Measurements from ENCODE around the gene CRYGD.
"Not testable (repeated sequence)": the region's sequence is repeated elsewhere in the genome, so short reads cannot be mapped to it uniquely, and the experiment has no call there.

Gene CRYGD

GRCh38 chr2:208124013-208124715, at the start of gene CRYGD:
CRYGD (minus strand) TSS chr2:208124524; CDS start chr2:208124473, 51 bp downstream.
- not testable (repeated sequence) for DNase-seq

GRCh38 chr2:208172125-208172524, 47.8 kb upstream of the CRYGD start:
- no peak for DNase-seq

GRCh38 chr2:208164951-208165755, 40.8 kb upstream of the CRYGD start:
- no peak for DNase-seq

GRCh38 chr2:208163489-208163888, 39.2 kb upstream of the CRYGD start, which contains the start of gene CRYGA:
CRYGA (minus strand) TSS chr2:208163589; CDS start chr2:208163556, 33 bp downstream.
- DNase-seq = no peak

GRCh38 chr2:208156439-208156838, 32.1 kb upstream of the CRYGD start:
- no peak for DNase-seq

GRCh38 chr2:208153156-208153555, 28.8 kb upstream of the CRYGD start:
- DNase-seq = no peak

- no peak for DNase-seq
These were observed 26.6 kb upstream of the CRYGD start for GRCh38 chr2:208150956-208151355.

- DNase-seq = no peak
These were observed 25.8 kb upstream of the CRYGD start for GRCh38 chr2:208150094-208150493.

GRCh38 chr2:208148803-208149202, 24.5 kb upstream of the CRYGD start:
- DNase-seq = no peak

GRCh38 chr2:208147759-208148158, 23.4 kb upstream of the CRYGD start:
- DNase-seq = no peak

- no peak for DNase-seq
These were observed 22.7 kb upstream of the CRYGD start for GRCh38 chr2:208147008-208147407.

- DNase-seq = no peak
These were observed 21.7 kb upstream of the CRYGD start, which contains the start of gene CRYGB for GRCh38 chr2:208146006-208146405. CRYGB (minus strand) TSS chr2:208146158; CDS start chr2:208146120, 38 bp downstream.

- DNase-seq = no peak
These were observed 18.8 kb upstream of the CRYGD start for GRCh38 chr2:208142925-208143799.

GRCh38 chr2:208142240-208142924, 18.1 kb upstream of the CRYGD start:
- DNase-seq = peak; percentile 91

- DNase-seq = no peak
These were observed 15.1 kb upstream of the CRYGD start for GRCh38 chr2:208139447-208139846.

GRCh38 chr2:208138334-208138733, 14.0 kb upstream of the CRYGD start:
- DNase-seq = not testable (repeated sequence)

- DNase-seq = no peak
These were observed 12.4 kb upstream of the CRYGD start for GRCh38 chr2:208136716-208137094.

- no peak for DNase-seq
These were observed 11.7 kb upstream of the CRYGD start for GRCh38 chr2:208135794-208136715.

- DNase-seq = no peak
These were observed 10.7 kb upstream of the CRYGD start for GRCh38 chr2:208134928-208135586.

- no peak for DNase-seq
These were observed 6.4 kb upstream of the CRYGD start for GRCh38 chr2:208130712-208131110.
